ENCODE measurements around the gene POLR1D. TPM values are rescaled to one million over a fixed set of nuclear protein-coding genes. Genes with fewer than 3 reads are reported as not detected.

The POLR1D gene
- total RNA-seq, 4 donors from 2014 or later: 96.7 to 183 (median 132) TPM

GRCh38 chr13:27601208-27601607 lies 20.5 kb upstream of the POLR1D start:
- Histone ChIP-seq H3K9me3 (no peaks in the 10 kb centered on the region), H3K27me3 (no peaks in the 10 kb centered on the region), H3K4me1 (peaks cover 0 to 6% (median 0%) of the 10 kb centered on the region in 3 donors), H3K36me3 (no peaks in the 10 kb centered on the region), H3K27ac (no peak overlapping the region), H3K4me3 (no peak overlapping the region)
- DNase-seq: no peak
- intact Hi-C loops (cut with DNase I): no loop called here
- 87 to 91% methylated on average over 2 of the region's 2 CpGs for WGBS, 2 donors
- TF ChIP-seq CTCF (IDR thresholded peaks at IDR 0.05) (no peak), POLR2A (IDR thresholded peaks at IDR 0.05) (no peak)

GRCh38 chr13:27601803-27602202 lies 19.9 kb upstream of the POLR1D start:
- H3K27me3 ChIP-seq: no peaks in the 10 kb centered on the region

GRCh38 chr13:27605099-27605498 lies 16.6 kb upstream of the POLR1D start:
- no peak for DNase-seq
- Histone ChIP-seq H3K36me3 (no peaks in the 10 kb centered on the region), H3K4me3 (no peak overlapping the region), H3K4me1 (peaks cover 0 to 19% (median 5%) of the 10 kb centered on the region in 3 donors), H3K9me3 (no peaks in the 10 kb centered on the region), H3K27me3 (no peaks in the 10 kb centered on the region), H3K27ac (no peak overlapping the region)
- WGBS, 2 donors: 83 to 93% methylated on average over 3 of the region's 3 CpGs
- TF ChIP-seq POLR2A (IDR thresholded peaks at IDR 0.05) (no peak), CTCF (IDR thresholded peaks at IDR 0.05) (no peak)
- intact Hi-C loops (cut with DNase I): no loop called here

More at GRCh38 chr13:27601803-27602202, 19.9 kb upstream of the POLR1D start:
- Histone ChIP-seq H3K4me3 (no peak overlapping the region), H3K9me3 (no peaks in the 10 kb centered on the region), H3K36me3 (no peaks in the 10 kb centered on the region), H3K4me1 (peaks cover 0 to 12% (median 0%) of the 10 kb centered on the region in 3 donors), H3K27ac (no peak overlapping the region)
- intact Hi-C loops (cut with DNase I): no loop called here
- DNase-seq: no peak
- WGBS, 2 donors: 93 to 100% methylated on average over 2 of the region's 2 CpGs
- TF ChIP-seq CTCF (IDR thresholded peaks at IDR 0.05) (no peak), POLR2A (IDR thresholded peaks at IDR 0.05) (no peak)

- no peaks in the 10 kb centered on the region for H3K9me3 ChIP-seq
- no peak overlapping the region for H3K27ac ChIP-seq
- 54 to 61% methylated on average over 2 of the region's 2 CpGs for WGBS, 2 donors
- no peaks in the 10 kb centered on the region for H3K36me3 ChIP-seq
- intact Hi-C loops (cut with DNase I): no loop called here
- peaks cover 0 to 19% (median 5%) of the 10 kb centered on the region in 3 donors for H3K4me1 ChIP-seq
- no peaks in the 10 kb centered on the region for H3K27me3 ChIP-seq
- TF ChIP-seq CTCF (IDR thresholded peaks at IDR 0.05) (no peak), POLR2A (IDR thresholded peaks at IDR 0.05) (no peak)
- no peak for DNase-seq
- H3K4me3 ChIP-seq: no peak overlapping the region
Observed at GRCh38 chr13:27605610-27606200, 16.0 kb upstream of the POLR1D start.

- Histone ChIP-seq H3K36me3 (no peaks in the 10 kb centered on the region), H3K4me3 (no peak overlapping the region), H3K27ac (peak overlapping the region in 1 of 4 donors; percentile 6), H3K9me3 (no peaks in the 10 kb centered on the region), H3K27me3 (no peaks in the 10 kb centered on the region), H3K4me1 (peaks cover 0 to 19% (median 5%) of the 10 kb centered on the region in 3 donors)
- WGBS, 2 donors: 33 to 41% methylated on average over 4 of the region's 4 CpGs
- intact Hi-C loops (cut with DNase I): no loop called here
- TF ChIP-seq CTCF (IDR thresholded peaks at IDR 0.05) (no peak), POLR2A (IDR thresholded peaks at IDR 0.05) (no peak)
- DNase-seq: no peak
Observed at GRCh38 chr13:27607125-27607524, 14.6 kb upstream of the POLR1D start.

Data from esophagus squamous epithelium (tissue), 5 donors.